Middle frontal gyrus (tissue), 1 donor: ENCODE results near the gene CCNY.

Experiments used
- DNase-seq: peaks from one replicate; pipeline ENCODE4 v3.0.0-alpha.2; 2015; ENCODE audit warnings: low spot score; ENCODE audit errors: extremely low spot score

Gene CCNY

GRCh38 chr10:35331894-35332640 is 4.2 kb upstream of the CCNY start:
- DNase-seq, result no peak

- no peak for DNase-seq
Observed at GRCh38 chr10:35334297-35334696, 2.0 kb upstream of the CCNY start.

- DNase-seq, result no peak
Observed at GRCh38 chr10:35335133-35336083, 901 bp upstream of the CCNY start.

- no peak for DNase-seq
Observed at GRCh38 chr10:35336921-35337823, 863 bp downstream of the CCNY start.

- no peak for DNase-seq
Observed at GRCh38 chr10:35339942-35340341, 3.6 kb downstream of the CCNY start.

GRCh38 chr10:35340975-35341374 is 4.7 kb downstream of the CCNY start:
- no peak for DNase-seq

- DNase-seq, result no peak
Observed at GRCh38 chr10:35341521-35341920, 5.2 kb downstream of the CCNY start.

GRCh38 chr10:35342183-35342753 is 6.0 kb downstream of the CCNY start:
- no peak for DNase-seq

GRCh38 chr10:35343739-35344138 is 7.4 kb downstream of the CCNY start:
- DNase-seq, result no peak

- DNase-seq, result no peak
Observed at GRCh38 chr10:35345383-35345742, 9.1 kb downstream of the CCNY start.

- DNase-seq, result no peak
Observed at GRCh38 chr10:35346248-35346647, 9.9 kb downstream of the CCNY start.

GRCh38 chr10:35347121-35347562 is 10.8 kb downstream of the CCNY start:
- peak; percentile 46 for DNase-seq

- DNase-seq, result no peak
Observed at GRCh38 chr10:35347899-35348608, 11.7 kb downstream of the CCNY start.

GRCh38 chr10:35348609-35349388 is 12.5 kb downstream of the CCNY start:
- no peak for DNase-seq

GRCh38 chr10:35349389-35349915 is 13.1 kb downstream of the CCNY start:
- no peak for DNase-seq

- DNase-seq, result no peak
Observed at GRCh38 chr10:35351021-35351420, 14.7 kb downstream of the CCNY start.

GRCh38 chr10:35352097-35352496 is 15.8 kb downstream of the CCNY start:
- no peak for DNase-seq

- no peak for DNase-seq
Observed at GRCh38 chr10:35352512-35352911, 16.2 kb downstream of the CCNY start.

GRCh38 chr10:35353395-35353794 is 17.1 kb downstream of the CCNY start:
- no peak for DNase-seq
